ENCODE measurements around the gene C6orf118. TPM values are rescaled to one million over a fixed set of nuclear protein-coding genes. Genes with fewer than 3 reads are reported as not detected.

Gene C6orf118
- total RNA-seq, 2 experiments from 2014 or later, result not detected

DNA sequence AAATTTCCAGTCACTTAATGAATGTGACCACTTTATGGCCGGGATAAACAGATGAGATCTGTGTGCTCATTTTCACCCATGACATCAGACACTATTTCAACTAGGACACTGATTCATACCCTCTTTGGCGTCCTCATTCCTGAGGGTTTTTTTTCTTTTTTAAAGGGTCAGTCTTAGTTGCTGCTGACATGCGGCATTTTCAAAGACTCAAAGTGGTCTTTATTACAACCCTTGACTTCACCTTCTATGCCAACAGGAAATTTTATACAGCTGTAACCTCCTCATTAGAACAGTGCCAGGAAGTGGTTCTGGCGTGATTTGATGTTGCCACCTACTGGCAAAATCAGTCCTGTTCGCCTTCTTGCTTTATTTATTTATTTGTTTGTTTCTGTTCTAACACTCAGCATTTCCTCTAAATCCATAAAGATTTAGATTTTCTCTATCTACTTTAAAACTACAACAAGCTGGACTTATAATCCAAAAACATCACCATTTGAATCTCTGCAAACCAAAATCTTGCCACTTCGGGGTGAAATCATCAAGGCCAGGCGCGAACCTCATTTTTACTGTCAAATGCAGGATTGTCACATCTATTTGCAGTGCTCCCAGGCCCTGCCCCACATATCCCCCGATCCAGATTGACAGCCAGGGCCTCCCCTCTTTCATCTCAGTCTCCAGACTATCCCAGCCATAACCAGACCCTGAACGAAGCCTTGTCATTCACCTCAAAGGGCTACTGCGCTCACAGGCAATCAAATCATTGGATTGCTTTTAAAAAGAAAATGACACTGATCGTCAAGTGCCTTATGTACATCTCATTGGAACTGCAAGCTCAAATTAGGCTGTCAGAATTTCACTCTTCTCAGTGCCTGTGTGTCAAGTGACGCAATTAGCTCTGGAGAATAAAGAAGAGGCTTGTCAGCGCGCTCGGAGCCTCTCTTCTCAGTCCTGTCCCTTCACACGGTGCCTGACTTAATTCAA is 77.5 kb downstream of the C6orf118 start:
- Mint-ChIP-seq H3K9me3 (peaks cover 13% of the 10 kb centered on the region), H3K4me1 (no peaks in the 10 kb centered on the region), H3K36me3 (ENCODE audit: low read depth) (no peaks in the 10 kb centered on the region), H3K4me3 (no peak overlapping the region), H3K27ac (no peak overlapping the region), H3K27me3 (no peaks in the 10 kb centered on the region)
- POLR2A ChIA-PET, result no interaction called here
- CTCF ChIA-PET, result no interaction called here
- DNase-seq, result no peak

DNA sequence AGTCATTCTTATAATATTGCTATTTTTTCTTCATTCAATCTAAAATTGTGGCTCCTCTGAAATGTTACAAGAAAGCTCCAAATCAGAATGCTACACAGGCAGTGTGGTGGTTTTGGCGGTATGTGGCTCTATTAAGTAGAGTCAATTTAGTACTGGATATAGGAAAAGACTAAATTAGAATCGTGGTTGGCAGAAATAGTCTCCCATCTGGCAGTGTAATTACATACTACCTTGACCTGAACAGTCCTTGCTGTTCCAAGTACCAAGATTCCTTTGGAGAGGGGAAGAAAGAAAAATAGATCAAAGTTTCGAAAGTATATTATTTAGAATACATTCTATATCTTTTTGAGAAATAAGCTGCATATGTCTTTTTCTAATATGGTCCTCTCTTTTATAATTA is 78.2 kb downstream of the C6orf118 start:
- ChIA-PET CTCF (no interaction called here), POLR2A (no interaction called here)
- Mint-ChIP-seq H3K27me3 (no peaks in the 10 kb centered on the region), H3K27ac (no peak overlapping the region), H3K36me3 (ENCODE audit: low read depth) (no peaks in the 10 kb centered on the region), H3K4me3 (no peak overlapping the region), H3K9me3 (peaks cover 18% of the 10 kb centered on the region), H3K4me1 (no peaks in the 10 kb centered on the region)
- DNase-seq, result no peak
